Activated gamma-delta T cell (primary cell): ENCODE measurements around the gene FRG1.
"Not testable (repeated sequence)": the region's sequence is repeated elsewhere in the genome, so short reads cannot be mapped to it uniquely, and the experiment has no call there.

Experiments
- DNase-seq: peaks from one replicate; lab custom pipeline; 2025; lab: John Stamatoyannopoulos, UW
- total RNA-seq, 2 donors: gene quantifications; one replicate each; lab custom pipeline; 2026; lab: John Stamatoyannopoulos, UW

FRG1 gene
- 49.8 to 52.6 reads per million in 2 donors for total RNA-seq

DNA sequence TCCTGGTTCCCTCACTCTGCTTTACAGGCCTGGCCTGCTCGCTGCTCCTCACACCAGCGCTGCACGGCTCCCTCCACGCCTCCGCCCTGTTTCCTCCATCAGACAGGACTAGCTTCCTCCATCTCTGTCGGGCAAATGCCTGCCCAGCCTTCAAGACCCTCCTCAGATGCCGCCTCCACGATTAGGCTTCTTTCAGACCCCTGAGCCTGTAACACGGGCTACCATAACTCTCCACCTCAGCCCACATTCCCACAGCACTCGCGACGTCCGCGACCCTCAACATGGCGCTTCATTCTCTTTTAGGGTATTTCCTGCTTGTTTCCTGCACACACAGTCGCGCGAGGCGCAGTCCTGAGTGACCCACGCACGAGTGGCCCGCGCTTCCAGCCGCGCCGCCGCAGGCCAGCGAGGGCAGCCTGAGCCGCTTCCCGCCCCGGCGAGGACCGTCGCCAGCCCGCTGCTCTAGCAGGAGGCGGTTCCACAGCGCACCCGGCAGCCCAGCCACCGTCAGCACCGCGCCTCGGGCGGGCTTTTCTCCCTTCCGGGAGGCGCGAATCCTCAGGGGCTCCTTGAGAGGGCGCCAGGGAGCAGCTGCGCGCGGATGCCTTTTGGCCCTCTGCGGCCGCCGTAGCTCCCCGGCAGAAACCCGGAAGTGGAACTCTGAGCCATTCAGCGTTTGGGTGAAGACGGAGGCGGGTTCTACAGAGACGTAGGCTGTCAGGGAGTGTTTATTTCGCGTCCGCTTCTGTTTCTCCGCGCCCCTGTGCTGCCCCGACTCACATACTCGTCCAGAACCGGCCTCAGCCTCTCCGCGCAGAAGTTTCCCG lies at the start of gene FRG1:
FRG1 (plus strand) TSS at position 695 of the 827 bp plus-strand sequence. CDS start 138 bp downstream, outside the sequence.
- no peak for DNase-seq

DNA sequence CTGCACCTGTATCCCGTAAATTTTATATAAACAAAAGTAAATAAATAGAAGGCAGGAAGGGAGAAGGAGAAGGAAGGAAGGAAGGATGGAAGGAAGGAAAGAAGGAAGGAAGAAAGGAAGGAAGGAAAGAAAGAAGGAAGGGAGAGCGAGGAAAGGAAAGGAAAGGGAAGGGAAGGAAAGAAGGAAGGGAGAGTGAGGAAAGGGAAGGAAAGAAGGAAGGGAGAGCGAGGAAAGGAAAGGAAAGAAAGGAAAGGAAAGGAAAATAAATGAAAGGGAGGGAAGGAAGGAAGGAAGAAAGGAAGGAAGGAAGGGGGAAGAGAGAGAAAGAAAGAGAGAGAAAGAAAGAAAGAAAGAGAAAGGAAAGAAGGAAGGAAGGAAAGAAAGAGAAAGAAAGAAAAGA lies 43.0 kb upstream of the FRG1 start:
- no peak for DNase-seq

DNA sequence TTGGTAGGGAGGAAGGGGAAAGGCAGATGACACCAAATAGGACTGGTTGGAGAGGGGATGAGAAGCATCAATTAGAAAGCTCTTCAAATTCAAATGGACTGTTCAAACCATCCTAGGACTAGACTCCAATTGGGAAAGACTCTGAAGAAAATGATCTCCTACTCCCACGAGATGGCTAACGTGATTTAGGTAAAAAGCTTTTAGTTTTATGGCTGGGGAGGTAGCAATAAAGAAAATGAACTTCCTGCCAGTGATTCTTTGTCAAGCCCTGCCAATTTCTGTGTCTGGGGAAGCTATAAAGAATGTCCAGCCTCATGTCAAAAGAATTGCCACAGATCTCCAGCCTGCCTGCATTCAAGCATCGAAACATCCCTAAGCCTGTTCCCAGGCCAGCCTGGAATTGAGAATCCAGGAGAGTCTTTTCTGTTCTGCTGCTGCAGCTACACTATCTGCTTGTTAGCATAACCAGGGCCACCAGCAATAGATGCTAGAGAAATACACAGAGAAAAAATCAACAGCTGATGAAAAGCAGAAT lies 41.1 kb upstream of the FRG1 start:
- not testable (repeated sequence) for DNase-seq

DNA sequence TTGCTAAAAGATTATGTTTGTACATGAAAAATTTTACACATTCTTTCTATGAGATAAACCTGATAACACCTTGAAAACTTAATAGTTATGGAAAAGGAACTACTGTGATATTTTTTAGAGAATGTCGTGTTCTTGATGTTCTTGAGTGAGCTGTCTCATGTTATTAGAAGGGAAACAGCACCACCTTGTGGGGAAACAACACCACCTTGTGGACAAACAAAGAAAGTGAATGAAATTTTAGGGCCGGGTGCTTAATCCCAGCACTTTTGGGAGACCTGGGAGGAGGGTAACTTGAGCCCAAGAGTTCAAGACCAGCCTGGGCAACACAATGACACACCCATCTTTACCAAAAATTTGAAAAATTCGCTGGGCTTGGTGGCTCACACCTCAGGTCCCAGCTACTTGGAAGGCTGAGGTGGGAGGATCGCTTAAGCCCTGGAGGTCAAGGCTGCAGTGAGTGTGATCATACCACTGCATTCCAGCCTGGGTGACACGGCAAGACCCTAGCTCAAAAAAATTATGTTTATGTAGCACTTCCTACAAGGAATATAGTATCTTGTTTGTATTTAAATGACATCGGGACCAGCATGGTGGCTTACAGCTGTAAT lies 36.1 kb upstream of the FRG1 start:
- not testable (repeated sequence) for DNase-seq

DNA sequence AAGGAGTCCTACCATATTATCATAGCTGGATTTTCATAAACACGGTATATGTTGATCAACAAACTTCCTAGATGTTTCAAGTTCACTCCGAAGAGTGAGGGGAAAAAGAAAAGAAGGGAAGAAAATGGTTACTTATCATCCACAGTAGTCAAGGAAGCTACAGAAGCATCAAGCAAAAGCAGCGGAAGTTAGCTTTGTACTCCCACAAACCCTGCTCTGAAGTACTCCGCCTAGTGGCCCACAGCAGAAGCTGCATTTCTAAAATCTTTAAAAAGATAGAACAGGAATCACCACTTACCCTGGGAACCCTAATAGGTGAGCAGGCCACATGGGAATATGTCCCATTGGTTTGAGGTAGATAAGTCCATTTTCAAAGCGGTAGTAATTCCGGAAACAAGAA lies 28.5 kb upstream of the FRG1 start:
- DNase-seq: no peak

DNA sequence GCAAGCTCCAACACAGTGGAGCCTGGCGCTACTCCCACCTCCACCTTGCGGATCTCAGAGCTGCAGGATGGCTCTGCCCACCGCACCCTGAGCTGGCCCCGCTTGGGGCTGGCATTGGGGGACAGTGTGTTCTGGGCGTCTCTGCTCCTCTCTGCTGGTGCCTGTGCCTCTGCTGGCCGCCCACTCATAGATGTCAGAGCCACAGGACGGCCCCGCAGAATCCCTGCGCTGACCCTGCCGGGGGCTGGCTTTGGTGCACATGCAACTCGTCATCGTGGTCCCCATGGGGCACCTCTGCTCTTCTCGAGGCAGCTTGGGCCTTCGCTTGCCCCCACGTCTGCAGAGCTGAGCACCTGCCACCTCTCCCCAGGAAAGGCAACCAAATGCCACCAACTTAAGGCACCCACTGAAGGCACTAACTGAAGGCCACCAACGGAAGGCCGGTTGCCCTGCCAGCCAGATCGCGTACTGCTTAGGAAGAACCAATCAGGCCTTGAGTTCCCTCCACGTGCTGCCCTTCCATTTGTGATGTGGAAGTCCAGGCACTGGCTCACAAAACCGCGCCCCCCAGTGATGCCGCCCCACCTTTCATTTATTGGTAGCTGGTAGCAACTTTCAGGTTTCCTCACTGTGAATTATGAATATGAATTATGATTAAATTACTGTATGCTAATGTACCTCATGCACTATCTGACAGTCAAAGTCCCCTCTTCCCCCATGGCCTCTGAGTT lies 23.3 kb upstream of the FRG1 start:
- DNase-seq: no peak

DNA sequence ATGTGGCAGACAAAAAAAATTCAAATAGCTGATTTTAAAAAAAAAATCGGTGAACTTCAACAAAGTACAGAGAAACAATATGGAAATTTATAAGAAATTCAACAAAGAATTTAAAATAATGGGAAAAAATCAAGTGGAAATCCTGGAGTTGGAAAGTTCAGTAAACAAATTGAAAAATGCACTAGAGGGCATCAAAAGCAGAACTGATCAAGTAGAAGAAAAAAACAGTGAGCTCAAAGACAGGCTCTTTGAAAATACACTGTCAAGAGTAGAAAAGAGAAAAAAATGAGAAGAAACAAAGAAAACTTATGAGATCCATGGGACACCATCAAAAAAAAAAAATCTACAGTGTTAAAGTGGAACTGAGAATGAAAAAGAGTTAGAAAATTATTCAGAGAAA lies 19.6 kb upstream of the FRG1 start:
- no peak for DNase-seq

DNA sequence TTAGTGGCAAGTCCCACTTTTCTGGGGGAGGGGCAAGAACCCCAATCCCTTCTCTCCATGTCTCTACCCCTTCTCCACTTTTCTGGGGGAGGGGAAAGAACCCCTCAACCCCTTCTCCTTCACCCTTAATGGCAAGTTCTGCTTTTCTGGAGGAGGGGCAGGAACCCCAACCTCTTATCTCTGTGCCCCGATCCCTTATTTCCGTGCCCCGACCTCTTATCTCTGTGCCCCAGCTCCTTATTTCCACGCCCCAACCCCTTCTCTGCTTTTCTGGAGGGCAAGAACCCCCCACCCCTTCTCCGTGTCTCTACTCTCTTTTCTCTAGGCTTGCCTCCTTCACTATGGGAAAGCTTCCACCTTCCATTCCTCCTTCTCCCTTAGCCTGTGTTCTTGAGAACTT lies 13.9 kb upstream of the FRG1 start:
- DNase-seq: not testable (repeated sequence)

DNA sequence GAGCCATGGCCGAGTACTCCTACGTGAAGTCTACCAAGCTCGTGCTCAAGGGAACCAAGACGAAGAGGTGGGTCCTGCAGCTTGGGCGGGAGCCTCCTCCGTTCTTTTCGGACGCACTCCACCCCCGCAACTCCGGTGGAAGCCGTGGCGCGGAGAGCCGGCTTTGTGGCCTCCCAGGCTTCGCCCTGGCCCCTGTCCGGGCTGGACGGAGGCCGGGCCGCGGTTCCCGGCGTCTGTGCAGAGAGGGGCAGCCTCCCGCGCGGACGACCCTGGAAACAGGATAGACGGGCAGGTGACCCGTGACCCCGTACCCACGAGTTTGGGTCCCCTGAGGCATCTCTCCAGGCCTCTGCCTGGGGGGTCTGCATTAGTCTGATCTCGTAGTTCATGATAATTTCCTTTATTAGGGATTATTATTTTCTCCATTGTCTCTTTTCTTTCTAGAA lies 356 bp downstream of the FRG1 start:
- DNase-seq: no peak

DNA sequence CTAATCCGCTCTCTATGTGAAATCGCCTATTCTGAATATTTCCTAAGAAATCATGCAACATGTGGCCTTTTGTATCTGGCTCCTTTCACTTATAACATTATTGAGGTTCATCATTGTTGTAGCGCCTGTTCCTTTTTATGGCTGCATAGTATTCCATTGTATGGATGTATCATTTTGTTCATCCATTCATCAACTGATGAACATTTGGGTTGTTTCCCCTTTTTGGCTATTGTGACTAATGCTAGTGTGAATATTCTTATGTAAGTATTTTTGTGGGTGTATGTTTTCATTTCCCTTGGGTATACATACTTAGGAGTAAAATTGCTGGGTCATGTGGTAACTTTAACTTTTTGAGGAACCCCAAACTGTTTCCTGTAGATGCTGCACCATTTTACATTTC lies 1.7 kb downstream of the FRG1 start:
- not testable (repeated sequence) for DNase-seq

DNA sequence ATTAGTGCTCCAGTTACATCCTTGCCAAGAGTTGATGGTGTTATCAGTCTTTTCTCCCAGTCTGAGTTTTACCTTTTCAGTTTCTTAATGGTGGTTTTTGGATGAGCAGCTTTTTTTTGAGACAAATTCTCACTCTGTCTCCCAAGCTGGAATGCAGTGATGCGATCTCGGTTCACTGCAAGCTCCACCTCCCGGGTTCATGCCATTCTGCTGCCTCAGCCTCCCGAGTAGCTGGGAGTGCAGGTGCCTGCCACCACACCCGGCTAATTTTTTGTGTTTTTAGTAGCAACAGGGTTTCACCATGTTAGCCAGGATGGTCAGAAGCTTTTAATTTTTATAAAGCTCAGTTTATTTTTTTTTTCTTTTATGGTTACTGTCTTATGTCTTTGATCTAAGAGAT lies 3.4 kb downstream of the FRG1 start:
- not testable (repeated sequence) for DNase-seq

DNA sequence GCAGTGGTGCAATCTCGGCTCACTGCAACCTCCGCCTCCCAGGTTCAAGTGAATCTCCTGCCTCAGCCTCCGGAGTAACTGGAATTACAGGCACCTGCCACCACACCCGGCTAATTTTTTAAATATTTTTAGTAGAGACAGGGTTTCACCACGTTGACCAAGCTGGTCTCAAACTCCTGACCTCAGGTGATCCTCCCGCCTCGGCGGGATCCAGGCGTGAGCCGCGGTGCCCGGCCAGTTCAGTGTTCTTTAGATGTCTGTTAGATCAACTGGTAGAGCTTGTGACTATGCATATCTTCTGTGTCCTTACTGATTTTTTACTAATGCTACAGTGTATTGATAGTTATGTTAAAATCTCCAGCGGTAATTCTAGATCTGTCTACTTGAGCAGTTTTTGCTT lies 6.2 kb downstream of the FRG1 start:
- not testable (repeated sequence) for DNase-seq

DNA sequence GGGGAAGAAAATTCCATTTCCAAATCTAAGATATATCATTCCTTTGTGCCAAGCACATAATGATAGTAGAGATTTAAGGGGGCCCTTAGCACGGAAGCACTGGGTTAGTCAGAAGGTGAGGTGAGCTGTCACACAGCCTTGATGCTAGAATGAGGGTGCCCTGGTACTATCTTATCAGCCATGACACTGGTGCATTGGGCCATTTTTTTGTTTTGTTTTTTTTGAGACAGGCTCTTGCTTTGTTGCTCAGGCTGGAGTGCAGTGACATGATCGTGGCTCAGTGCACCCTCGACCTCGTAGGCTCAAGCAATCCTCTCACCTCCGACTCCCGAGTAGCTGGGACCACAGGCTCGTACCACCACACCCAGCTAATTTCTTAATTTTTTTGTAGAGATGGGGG lies 7.8 kb downstream of the FRG1 start:
- DNase-seq: not testable (repeated sequence)

DNA sequence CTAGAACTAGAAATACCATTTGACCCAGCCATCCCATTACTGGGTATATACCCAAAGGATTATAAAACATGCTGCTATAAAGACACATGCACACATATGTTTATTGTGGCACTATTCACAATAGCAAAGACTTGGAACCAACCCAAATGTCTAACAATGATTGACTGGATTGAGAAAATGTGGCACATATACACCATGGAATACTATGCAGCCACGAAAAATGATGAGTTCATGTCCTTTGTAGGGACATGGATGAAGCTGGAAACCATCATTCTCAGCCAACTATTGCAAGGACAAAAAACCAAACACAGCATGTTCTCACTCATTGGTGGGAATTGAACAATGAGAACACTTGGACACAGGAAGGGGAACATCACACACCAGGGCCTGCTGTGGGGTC lies 28.6 kb downstream of the FRG1 start:
- not testable (repeated sequence) for DNase-seq

DNA sequence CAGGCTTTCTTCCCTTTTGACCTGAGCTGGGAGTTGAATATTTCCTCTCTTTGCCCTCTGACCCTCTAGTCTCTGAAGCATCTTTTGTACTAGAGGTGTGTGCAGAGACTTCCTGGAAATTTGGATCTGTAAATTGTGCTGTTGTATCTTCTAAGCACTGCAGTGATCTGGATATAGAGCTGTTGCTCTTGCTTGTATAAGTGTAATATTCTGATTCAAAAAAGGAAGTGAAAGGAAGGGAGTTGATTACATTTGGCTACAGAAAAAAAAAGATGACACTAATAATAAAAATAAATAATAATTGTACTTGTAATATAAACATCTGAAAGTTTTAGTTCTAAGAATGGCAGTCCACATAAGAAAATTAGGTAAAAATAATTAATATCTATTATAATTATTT lies 33.0 kb downstream of the FRG1 start:
- DNase-seq: no peak

DNA sequence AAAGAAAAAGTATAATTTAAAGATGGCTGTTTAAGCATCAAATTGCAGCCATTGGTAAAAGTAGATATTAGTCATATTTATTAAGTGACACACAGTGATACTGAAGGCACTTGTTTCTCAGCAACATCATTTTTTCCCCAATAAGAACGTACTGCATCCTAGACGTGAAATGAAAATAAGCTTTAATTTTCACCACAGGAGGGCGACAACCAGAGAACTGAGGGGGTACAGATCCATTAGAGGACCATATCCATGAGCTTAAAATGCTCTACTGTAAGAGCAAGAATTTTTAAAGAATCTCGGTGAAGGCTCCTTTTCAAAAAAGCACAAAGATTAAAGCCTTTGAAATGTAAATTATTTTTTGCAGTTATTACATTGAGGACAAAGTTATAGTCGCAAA lies 33.4 kb downstream of the FRG1 start:
- no peak for DNase-seq

DNA sequence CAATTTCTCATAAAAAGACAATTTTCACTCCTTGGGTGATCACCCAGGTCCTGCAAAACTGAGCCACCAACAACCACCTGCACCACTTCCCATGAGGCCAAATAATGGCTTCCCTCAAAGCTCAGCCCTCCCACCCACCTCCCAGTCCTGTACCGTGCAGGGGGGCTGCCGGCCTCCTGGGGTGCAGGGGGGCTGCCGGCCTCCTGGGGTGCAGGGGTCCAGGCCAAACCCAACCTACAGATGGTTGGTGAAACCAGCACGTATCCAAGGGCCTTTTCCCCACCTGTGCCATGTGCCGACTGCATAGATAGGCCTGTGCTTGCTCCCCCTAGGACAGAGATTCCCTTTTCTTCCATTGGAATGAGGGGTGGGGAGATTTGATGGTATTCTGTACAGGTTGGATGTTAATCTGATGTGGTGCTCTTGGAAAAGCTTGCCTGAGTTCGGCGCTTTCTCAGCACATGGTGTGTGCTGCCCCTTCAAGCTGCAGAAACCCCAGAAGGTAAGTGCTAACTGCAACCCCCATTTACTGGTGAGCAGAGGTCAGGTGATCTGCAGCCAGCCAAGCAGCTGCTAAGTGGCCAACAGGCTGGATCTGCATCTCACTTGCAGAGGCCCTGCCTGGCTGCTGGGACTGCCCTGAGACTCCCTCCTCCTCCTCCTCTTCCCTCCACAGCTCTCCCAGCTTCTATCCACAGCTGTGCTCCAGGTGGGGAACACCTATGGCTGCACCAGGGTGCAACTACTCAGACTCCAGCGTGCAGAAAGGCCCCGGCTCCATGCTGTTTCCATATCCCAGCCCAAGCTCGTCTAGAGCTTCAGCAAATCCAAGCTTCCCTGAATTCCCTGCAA lies 38.8 kb downstream of the FRG1 start:
- DNase-seq: no peak

DNA sequence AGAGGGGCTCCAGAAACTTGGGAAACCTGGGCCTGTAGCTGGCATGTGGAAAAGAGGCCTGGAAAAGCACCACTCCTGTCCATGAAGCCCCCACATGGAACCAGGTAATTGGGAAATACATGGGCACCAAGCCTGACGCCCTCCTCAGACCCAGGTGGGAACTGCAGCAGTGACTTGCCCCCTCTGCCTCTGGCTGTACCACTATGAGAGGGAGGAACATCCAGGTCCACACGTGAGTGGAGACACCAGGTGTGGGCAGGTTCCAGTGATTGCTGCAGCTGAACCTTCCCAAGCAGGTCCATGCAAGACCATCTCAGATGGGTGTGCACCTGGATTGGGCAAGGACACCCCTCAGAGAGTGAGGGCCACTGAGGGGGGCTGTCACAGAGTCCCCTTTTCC lies 39.6 kb downstream of the FRG1 start:
- DNase-seq: not testable (repeated sequence)

DNA sequence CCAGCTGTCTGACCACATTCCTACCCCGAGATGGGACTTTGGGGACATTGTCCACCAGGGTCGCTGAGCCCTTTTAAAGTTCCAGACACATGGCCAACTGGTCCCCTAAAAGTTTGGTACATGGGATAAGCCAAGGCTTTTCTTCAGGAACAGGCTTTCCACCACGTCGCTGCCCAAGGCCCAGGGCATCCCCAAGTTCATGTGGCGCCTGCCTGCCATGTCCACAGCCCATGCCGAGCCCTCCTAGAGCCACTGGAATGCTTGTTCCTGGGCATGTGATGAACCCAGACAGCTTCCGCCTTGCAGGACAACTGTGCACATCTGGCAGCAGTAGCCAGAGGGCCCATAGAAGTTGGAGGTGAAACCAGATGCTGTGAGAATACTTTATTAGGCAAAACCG lies 41.3 kb downstream of the FRG1 start:
- no peak for DNase-seq

DNA sequence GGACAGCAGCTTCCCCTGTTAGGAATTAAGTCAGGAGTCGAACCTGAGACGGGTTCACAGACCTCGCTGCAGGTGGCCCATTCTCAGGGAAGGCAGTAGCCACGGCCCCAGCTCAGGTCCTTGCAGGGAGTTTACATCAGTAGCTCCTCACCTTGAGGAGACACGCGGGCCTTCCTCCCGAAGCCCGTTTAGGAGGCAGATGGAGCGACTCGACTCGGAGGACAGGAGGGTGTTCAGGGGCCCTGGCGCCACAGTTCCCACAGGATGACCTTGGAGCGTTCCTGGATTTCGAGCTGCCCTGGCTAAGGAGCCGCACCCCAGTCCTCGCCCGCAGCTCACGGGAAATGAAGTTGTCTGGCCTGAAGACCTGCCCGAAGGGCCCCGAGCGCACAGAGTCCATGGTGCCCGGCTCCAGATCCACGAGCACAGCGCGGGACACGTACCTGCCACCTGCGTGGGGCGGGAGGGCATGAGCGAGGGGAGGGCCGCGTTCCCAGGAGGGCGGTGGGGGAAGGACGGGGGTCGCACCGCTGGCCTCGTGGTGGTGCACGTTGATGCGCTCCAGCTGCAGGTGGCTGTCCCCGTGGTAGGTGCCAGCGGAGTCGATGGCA lies 43.3 kb downstream of the FRG1 start:
- DNase-seq: not testable (repeated sequence)

DNA sequence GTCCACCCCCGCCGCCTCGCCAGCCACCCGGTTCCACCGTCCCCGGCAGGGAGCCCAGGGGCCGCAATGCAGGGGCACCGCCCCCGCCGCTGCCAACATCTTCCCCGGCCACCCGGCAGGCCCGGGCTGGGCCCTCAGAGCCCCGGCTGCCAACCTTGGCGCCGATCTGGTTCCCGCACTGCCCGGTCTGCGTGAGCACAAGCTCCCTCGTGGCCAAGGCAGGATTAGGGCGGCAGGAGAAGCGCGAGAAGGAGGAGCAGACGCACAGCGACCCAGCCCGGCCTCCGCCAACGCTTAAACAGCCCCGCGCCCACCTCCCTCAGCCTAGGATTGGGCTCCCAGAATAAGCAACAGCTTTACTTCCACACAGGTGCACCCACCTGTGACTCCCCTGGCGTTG lies 44.0 kb downstream of the FRG1 start:
- not testable (repeated sequence) for DNase-seq
